OCI-LY1 (cell line): Measurements from ENCODE around the gene SMIM13.
"Not testable (repeated sequence)": the region's sequence is repeated elsewhere in the genome, so short reads cannot be mapped to it uniquely, and the experiment has no call there.

Source experiments
- H2AFZ ChIP-seq: fragments of 200-600 bp; sonication (generic), shearing (Covaris generic); 2 replicates; pipeline ENCODE4 v1.6.0; 2014; ENCODE audit warnings: antibody characterized with exemption, mild to moderate bottlenecking, low read length
- H3F3A ChIP-seq: fragments of 200-600 bp; sonication (generic), shearing (Covaris generic); 2 replicates; pipeline ENCODE4 v1.6.0; 2014; ENCODE audit warnings: mild to moderate bottlenecking, antibody characterized with exemption, low read length, moderate library complexity; ENCODE audit not compliant: insufficient read depth
- H3K27ac ChIP-seq: fragments of 200-600 bp; sonication (generic); 2 replicates; pipeline ENCODE4 v1.5.1; 2014; ENCODE audit warnings: low read length, mixed run types, mild to moderate bottlenecking, low read depth; ENCODE audit not compliant: poor library complexity, severe bottlenecking
- H3K27me3 ChIP-seq: fragments of 200-600 bp; sonication (generic); 2 replicates; pipeline ENCODE4 v1.6.0; 2014; ENCODE audit warnings: antibody characterized with exemption, mild to moderate bottlenecking, low read length, moderate library complexity; ENCODE audit not compliant: insufficient read depth
- H3K36me3 ChIP-seq: fragments of 200-600 bp; sonication (generic); 2 replicates; pipeline ENCODE4 v1.6.1; 2014; ENCODE audit warnings: mild to moderate bottlenecking, antibody characterized with exemption, low read length, moderate library complexity, mixed read lengths; ENCODE audit not compliant: insufficient read depth
- H3K4me1 ChIP-seq: fragments of 200-600 bp; sonication (generic); 2 replicates; pipeline ENCODE4 v1.5.1; 2014; ENCODE audit warnings: mild to moderate bottlenecking, low read length, moderate library complexity; ENCODE audit not compliant: insufficient read depth, severe bottlenecking
- H3K4me2 ChIP-seq: fragments of 200-600 bp; sonication (generic), shearing (Covaris generic); 2 replicates; pipeline ENCODE4 v1.6.1; 2014; ENCODE audit warnings: low read length
- H3K4me3 ChIP-seq: fragments of 200-600 bp; sonication (generic); 2 replicates; pipeline ENCODE4 v1.5.1; 2014; ENCODE audit warnings: low read length, low read depth, mild to moderate bottlenecking, mixed read lengths; ENCODE audit not compliant: poor library complexity, severe bottlenecking
- H3K79me2 ChIP-seq: fragments of 200-600 bp; shearing (Covaris generic); 2 replicates; pipeline ENCODE4 v1.6.1; 2016; ENCODE audit warnings: mixed run types, low read length, mixed read lengths; ENCODE audit not compliant: insufficient read depth
- H3K9ac ChIP-seq: fragments of 200-600 bp; sonication (generic), shearing (Covaris generic); 2 replicates; pipeline ENCODE4 v1.6.1; 2014; ENCODE audit warnings: mild to moderate bottlenecking, low read length, mixed read lengths
- H3K9me2 ChIP-seq: fragments of 200-600 bp; sonication (generic), shearing (Covaris generic); 2 replicates; pipeline ENCODE4 v1.6.1; 2014; ENCODE audit warnings: low read depth, mild to moderate bottlenecking, low read length, mixed read lengths
- H3K9me3 ChIP-seq: fragments of 200-600 bp; shearing (Covaris generic); 2 replicates; pipeline ENCODE4 v1.6.1; 2014; ENCODE audit warnings: low read length, mixed read lengths
- H4K20me1 ChIP-seq: fragments of 200-600 bp; sonication (generic), shearing (Covaris generic); 2 replicates; pipeline ENCODE4 v1.6.0; 2016; ENCODE audit warnings: mild to moderate bottlenecking, low read length; ENCODE audit not compliant: insufficient read depth
- EZH2 ChIP-seq: fragments of 200-600 bp; sonication (generic), shearing (Covaris generic); IDR thresholded peaks from 2 replicates; pipeline ENCODE4 v1.8.0; 2017; ENCODE audit warnings: borderline replicate concordance, mixed run types, mild to moderate bottlenecking, antibody characterized with exemption, low read length, moderate library complexity, mixed read lengths
- TF ChIP-seq, protein P1 (sequence below): fragments of 200-600 bp; sonication (generic), shearing (Covaris generic); IDR thresholded peaks from 2 replicates; pipeline ENCODE4 v1.5.1; 2017; ENCODE audit warnings: mild to moderate bottlenecking, antibody characterized with exemption, low read length, moderate library complexity, mixed read lengths

SMIM13 gene

DNA sequence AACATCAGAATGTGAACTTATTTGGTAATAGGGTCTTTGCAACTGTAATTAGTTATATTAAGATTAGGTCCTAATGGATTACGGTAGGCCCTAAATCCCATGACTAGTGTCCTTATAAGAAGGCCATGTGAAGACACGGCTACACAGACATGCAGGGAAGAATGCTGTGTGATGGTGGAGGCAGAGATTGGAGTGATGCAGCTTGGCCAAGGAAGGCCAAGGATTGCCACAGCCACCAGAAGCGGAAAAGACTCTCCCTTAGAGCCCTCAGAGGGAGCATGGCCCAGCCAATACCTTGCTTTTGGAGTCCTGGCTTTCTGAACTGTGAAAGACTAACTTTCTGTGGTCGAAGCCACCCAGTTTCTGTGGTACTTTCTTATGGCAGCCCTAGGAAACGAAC is 9.7 kb upstream of the SMIM13 start:
- H3K27ac ChIP-seq: no peak overlapping the region
- H3K4me2 ChIP-seq: no peak overlapping the region
- no peak overlapping the region for H3K4me3 ChIP-seq
- H3K9ac ChIP-seq: no peak overlapping the region
- H3K9me2 ChIP-seq: no peaks in the 10 kb centered on the region
- H3K27me3 ChIP-seq: 0 out of 2 replicates have a peak, but pooled peaks cover 6% of the 10 kb centered on the region
- no peaks in the 10 kb centered on the region for H3K9me3 ChIP-seq
- no peaks in the 10 kb centered on the region for H3K79me2 ChIP-seq
- H3K4me1 ChIP-seq: no peaks in the 10 kb centered on the region
- H2AFZ ChIP-seq: no peak overlapping the region
- no peaks in the 10 kb centered on the region for H4K20me1 ChIP-seq
- TF ChIP-seq, protein P1, sequence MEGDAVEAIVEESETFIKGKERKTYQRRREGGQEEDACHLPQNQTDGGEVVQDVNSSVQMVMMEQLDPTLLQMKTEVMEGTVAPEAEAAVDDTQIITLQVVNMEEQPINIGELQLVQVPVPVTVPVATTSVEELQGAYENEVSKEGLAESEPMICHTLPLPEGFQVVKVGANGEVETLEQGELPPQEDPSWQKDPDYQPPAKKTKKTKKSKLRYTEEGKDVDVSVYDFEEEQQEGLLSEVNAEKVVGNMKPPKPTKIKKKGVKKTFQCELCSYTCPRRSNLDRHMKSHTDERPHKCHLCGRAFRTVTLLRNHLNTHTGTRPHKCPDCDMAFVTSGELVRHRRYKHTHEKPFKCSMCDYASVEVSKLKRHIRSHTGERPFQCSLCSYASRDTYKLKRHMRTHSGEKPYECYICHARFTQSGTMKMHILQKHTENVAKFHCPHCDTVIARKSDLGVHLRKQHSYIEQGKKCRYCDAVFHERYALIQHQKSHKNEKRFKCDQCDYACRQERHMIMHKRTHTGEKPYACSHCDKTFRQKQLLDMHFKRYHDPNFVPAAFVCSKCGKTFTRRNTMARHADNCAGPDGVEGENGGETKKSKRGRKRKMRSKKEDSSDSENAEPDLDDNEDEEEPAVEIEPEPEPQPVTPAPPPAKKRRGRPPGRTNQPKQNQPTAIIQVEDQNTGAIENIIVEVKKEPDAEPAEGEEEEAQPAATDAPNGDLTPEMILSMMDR: no peak
- TF ChIP-seq EZH2: no peak
- H3F3A ChIP-seq: no peaks in the 10 kb centered on the region
- no peaks in the 10 kb centered on the region for H3K36me3 ChIP-seq

DNA sequence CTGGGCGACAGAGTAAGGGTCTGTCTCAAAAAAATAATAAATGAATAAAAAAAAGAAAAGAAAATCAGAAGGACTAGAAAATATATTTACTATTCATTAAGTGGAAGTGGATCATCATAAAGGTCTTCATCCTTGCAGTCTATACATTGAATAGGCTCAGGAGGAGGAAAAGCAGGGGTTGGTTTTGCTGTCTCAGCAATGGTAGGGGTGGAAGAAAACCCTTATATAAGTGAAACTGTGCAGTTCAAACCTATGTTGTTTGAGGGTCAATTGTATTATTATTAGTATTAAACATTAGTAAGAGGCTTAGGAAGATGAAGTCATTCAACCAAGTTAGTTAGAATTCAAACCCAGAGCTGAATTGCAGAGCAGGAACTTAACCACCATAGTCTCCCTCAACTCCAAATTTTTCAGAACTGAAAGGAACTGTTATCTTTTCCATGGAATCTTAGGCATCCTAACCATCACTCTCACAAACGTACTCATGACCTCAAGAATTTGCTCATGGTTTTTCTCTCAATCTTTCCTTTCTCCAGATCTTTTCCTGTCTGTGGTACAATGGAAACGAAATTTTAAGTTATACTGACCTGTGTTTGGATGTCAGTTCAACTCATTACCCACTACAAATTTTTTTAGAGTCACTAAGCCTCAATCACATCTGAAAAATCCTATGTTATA is 7.7 kb upstream of the SMIM13 start:
- Histone ChIP-seq H3K36me3 (no peaks in the 10 kb centered on the region), H3F3A (no peaks in the 10 kb centered on the region), H3K4me1 (no peaks in the 10 kb centered on the region), H3K9me3 (no peaks in the 10 kb centered on the region), H3K27ac (no peak overlapping the region), H3K4me3 (no peak overlapping the region), H3K4me2 (no peak overlapping the region), H3K27me3 (no peaks in the 10 kb centered on the region), H3K9ac (no peak overlapping the region), H3K9me2 (no peaks in the 10 kb centered on the region), H4K20me1 (no peaks in the 10 kb centered on the region), H2AFZ (no peak overlapping the region), H3K79me2 (no peaks in the 10 kb centered on the region)
- no peak for TF ChIP-seq EZH2
- TF ChIP-seq, protein P1: no peak

DNA sequence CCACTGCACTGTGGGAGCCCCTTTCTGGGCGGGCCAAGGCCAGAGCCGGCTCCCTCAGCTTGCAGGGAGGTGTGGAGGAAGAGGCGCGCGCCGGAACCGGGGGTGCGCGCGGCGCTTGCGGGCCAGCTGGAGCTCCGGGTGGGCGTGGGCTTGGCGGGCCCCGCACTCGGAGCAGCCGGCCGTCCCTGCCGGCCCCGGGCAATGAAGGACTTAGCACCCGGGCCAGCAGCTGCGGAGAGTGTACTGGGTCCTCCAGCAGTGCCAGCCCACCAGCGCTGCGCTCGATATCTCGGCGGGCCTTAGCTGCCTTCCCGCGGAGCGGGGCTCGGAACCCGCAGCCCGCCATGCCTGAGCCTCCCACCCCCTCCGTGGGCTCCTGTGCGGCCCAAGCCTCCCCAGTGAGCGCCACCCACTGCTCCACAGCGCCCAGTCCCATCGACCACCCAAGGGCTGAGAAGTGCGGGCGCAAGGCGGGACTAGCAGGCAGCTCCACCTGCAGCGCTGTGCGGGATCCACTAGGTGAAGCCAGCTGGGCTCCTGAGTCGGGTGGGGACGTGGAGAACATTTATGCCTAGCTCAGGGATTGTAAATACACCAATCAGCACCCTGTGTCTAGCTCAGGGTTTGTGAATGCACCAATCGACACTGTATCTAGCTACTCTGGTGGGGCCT is 6.4 kb upstream of the SMIM13 start:
- not testable (repeated sequence) for H4K20me1 ChIP-seq, H3K4me1 ChIP-seq, H3K4me2 ChIP-seq, H3K36me3 ChIP-seq, H2AFZ ChIP-seq, H3K27me3 ChIP-seq, H3K4me3 ChIP-seq, H3F3A ChIP-seq, H3K79me2 ChIP-seq, H3K27ac ChIP-seq, H3K9ac ChIP-seq, H3K9me3 ChIP-seq, H3K9me2 ChIP-seq

DNA sequence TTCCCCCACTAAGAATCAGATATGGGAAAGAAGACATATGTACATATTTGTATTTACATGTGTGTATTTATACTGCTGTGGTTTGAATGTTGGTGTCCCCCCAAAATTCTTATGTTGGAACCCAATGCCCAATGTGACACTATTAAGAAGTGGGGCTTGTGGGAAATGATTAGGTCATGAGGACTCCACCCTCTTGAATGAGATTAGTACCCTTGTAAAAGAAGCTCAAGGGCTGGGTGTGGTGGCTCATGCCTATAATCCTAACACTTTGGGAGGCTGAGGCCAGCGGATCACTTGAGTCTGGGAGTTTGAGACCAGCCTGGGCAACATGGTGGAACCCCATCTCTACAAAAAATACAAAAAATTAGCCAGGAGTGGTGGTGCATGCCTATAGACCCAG is 3.9 kb upstream of the SMIM13 start:
- no peak overlapping the region for H2AFZ ChIP-seq
- H3K79me2 ChIP-seq: peaks cover 2% of the 10 kb centered on the region
- no peak for TF ChIP-seq EZH2
- TF ChIP-seq, protein P1: no peak
- no peaks in the 10 kb centered on the region for H3K27me3 ChIP-seq
- H3K36me3 ChIP-seq: no peaks in the 10 kb centered on the region
- no peak overlapping the region for H3K4me2 ChIP-seq
- H3K9me3 ChIP-seq: no peaks in the 10 kb centered on the region
- H3K27ac ChIP-seq: no peak overlapping the region
- H3F3A ChIP-seq: no peaks in the 10 kb centered on the region
- peaks cover 7% of the 10 kb centered on the region for H3K4me1 ChIP-seq
- no peak overlapping the region for H3K9ac ChIP-seq
- no peak overlapping the region for H3K4me3 ChIP-seq
- no peaks in the 10 kb centered on the region for H4K20me1 ChIP-seq
- H3K9me2 ChIP-seq: no peaks in the 10 kb centered on the region

DNA sequence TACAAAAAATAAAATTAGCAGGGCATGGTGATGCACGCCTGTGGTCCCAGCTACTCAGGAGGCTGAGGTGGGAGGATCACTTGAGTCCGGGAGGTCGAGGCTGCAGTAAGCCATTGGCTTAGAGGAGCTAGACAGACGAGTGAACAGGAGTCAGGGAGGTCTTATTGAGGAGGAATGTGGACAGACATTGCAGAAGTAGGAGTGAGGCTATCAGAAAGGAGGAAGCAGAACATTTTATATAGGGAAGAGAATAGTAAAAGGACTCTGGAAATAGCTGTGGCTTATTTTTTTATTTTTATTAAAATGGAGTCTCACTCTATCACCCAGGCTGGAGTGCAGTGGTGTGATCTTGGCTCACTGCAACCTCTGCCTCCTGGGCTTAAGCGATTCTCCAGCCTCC is 2.5 kb upstream of the SMIM13 start:
- not testable (repeated sequence) for H3K4me2 ChIP-seq, H3K27me3 ChIP-seq, H2AFZ ChIP-seq, H3K9me2 ChIP-seq, H3K9me3 ChIP-seq, H4K20me1 ChIP-seq, H3K27ac ChIP-seq, H3K4me3 ChIP-seq, H3F3A ChIP-seq, H3K9ac ChIP-seq, H3K36me3 ChIP-seq
- peaks cover 22% of the 10 kb centered on the region for H3K4me1 ChIP-seq
- peaks cover 13% of the 10 kb centered on the region for H3K79me2 ChIP-seq
